ENCODE data around the gene FAM217A.

DNA sequence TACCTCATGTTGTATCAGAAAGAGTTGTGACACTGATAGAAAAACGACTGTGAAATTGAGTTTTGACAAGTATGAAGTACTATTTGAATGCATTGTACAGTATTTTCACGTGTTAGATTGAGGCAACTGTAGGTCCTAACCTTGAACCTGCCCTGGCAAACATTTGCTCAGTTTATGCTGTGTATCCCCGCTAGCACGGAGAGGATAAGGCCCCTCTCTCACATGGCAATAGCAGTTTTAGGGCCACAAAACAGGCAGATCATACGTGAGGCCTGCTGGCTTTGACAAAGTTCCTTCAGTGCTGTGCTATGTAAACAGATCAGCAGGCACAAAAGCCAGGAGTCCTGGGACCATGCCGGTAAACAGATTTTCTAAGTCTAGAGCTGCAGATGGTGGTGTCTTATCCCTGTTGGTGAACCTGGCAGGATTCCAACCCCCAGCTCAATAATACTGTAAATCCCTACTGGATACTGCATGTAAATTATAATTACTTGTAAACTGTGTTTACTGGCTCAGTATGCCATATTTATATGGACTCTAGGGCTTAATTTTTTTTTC lies 23.8 kb upstream of the FAM217A start:
- no peak for TF ChIP-seq ZNF274 (IDR thresholded peaks at IDR 0.05; ENCODE audit: low read depth, low read length)
- no peak for TF ChIP-seq YY1 (IDR thresholded peaks at IDR 0.05; ENCODE audit: insufficient read depth, insufficient read length)
- TF ChIP-seq SUZ12 (IDR thresholded peaks at IDR 0.05; ENCODE audit: extremely low read depth, insufficient read depth, insufficient read length), result no peak
